Activated CD4-positive, alpha-beta memory T cell treated with anti-CD3 and anti-CD28 coated beads, Interleukin-2, amount 10 ng/mL, durations not matched to agents 7 days and 5 days (primary cell): Measurements from ENCODE around the gene PKIB. TPM values are rescaled to one million over a fixed set of nuclear protein-coding genes. Genes with fewer than 3 reads are reported as not detected.

ENCODE experiments used
- CTCF ChIA-PET: fragments of 350-600 bp; sonication (Branson Sonifier 250); formaldehyde crosslinking; loops from one replicate; lab custom pipeline; 2021; ENCODE audit warnings: antibody characterized with exemption, inconsistent platforms; lab: Charles Lee
- POLR2A ChIA-PET: fragments of 350-600 bp; sonication (Branson Sonifier 250); formaldehyde crosslinking; loops from one replicate; lab custom pipeline; 2021; ENCODE audit warnings: antibody characterized with exemption; lab: Charles Lee
- DNase-seq: peaks from one replicate; pipeline ENCODE4 v3.0.0-alpha.2; 2020
- H3K27ac Mint-ChIP-seq: one replicate; pipeline ENCODE4 v1.8.0; 2021; ENCODE audit warnings: mild to moderate bottlenecking, mixed read lengths
- H3K27me3 Mint-ChIP-seq: one replicate; pipeline ENCODE4 v1.8.0; 2021; ENCODE audit warnings: mixed read lengths
- H3K36me3 Mint-ChIP-seq: one replicate; pipeline ENCODE4 v1.8.0; 2021; ENCODE audit warnings: low read depth, mixed read lengths
- H3K4me1 Mint-ChIP-seq: one replicate; pipeline ENCODE4 v1.8.0; 2021; ENCODE audit warnings: mixed read lengths
- H3K4me3 Mint-ChIP-seq: one replicate; pipeline ENCODE4 v1.8.0; 2021; ENCODE audit warnings: mild to moderate bottlenecking, mixed read lengths
- H3K9me3 Mint-ChIP-seq: one replicate; pipeline ENCODE4 v1.8.0; 2021; ENCODE audit warnings: mixed read lengths
- total RNA-seq, 2 experiments: library from RNA; stranded (reverse); gene quantifications; one replicate each; pipeline ENCODE4 v1.2.3, GENCODE V29; 2021

Gene PKIB
- total RNA-seq, 2 experiments from 2014 or later, result 0.65 to 0.86 TPM

DNA sequence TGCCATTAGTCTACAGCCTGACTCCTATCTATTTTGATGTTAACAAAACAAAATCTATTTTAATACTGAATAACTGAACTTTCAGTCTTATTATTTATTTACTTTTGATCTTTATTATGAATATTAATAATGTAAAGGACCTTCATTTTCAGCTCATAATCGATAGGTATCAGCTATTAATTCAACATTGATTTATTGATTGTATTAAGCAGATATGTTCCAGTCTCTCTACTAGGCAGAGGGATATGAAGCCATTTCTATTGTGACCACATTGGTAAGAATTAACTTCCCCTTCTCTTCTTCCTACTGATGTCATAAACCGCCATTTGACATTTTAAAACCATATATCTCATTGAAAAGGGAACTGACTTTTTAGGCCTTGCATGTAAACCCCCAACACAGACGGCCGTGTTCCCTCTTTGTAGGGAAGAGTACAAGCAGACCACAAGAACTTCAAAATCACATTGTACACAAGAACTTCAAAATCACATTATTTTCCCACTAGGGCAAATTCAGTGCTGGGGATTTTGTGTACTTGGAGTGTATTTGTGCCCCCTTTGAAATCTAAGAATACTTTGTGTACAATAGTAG lies 99.8 kb downstream of the PKIB start:
- Mint-ChIP-seq H3K9me3 (no peaks in the 10 kb centered on the region), H3K4me3 (no peak overlapping the region), H3K27me3 (no peaks in the 10 kb centered on the region), H3K27ac (no peak overlapping the region), H3K36me3 (no peaks in the 10 kb centered on the region), H3K4me1 (no peaks in the 10 kb centered on the region)
- ChIA-PET CTCF (no interaction called here), POLR2A (no interaction called here)
- no peak for DNase-seq

DNA sequence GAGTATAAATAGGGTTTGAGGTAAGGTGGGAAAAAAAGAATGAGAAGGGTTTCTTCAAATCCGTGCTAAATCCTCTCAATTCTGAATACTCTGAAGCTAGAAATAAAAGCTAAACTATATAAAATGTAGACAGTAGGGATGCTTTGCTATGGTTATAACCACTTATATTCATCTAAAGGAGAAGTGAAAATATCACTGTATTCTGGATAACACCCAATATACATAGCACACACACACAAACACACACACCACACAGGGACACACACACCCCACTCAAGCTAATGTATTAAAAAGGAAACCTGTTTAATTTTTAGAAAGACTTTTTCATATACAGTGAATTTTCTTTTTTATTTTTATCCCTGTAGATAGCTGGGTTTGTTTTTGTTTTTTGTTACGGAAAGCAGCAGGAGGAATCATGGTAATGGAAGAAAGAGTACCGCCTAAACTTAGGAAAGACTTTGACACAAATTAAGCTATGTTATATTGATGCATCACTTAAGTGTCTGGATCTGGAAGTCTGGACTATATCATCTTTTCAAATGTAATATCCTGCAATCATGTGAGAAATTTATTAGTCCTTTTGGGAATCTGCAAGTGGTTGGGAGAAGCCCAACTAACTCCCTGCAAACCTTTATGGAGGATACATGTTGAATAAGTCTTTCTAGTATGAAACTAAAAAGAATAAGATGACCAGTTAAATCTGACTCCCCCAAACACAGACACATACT lies 100.9 kb downstream of the PKIB start:
- ChIA-PET CTCF (no interaction called here), POLR2A (no interaction called here)
- Mint-ChIP-seq H3K27me3 (no peaks in the 10 kb centered on the region), H3K4me1 (no peaks in the 10 kb centered on the region), H3K9me3 (no peaks in the 10 kb centered on the region), H3K4me3 (no peak overlapping the region), H3K27ac (no peak overlapping the region), H3K36me3 (no peaks in the 10 kb centered on the region)
- no peak for DNase-seq

DNA sequence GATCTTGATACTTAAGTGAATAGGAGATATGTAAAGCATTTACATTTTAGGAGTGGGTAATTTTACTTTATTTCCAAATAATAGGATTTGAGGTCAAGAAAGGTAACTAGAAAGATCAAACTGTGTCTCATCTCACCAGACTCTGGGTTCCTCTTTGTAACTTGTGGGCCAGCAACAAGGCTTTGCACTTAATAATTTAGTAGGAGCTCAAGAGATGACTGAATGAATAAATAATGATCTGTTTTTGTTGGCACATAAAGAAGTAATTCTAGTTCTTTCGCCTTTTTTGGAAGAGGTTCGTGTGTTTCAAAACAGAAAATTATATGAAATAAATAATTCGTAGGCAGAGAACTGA lies 101.9 kb downstream of the PKIB start:
- Mint-ChIP-seq H3K36me3 (no peaks in the 10 kb centered on the region), H3K27me3 (no peaks in the 10 kb centered on the region), H3K27ac (no peak overlapping the region), H3K4me3 (no peak overlapping the region), H3K9me3 (no peaks in the 10 kb centered on the region), H3K4me1 (no peaks in the 10 kb centered on the region)
- CTCF ChIA-PET, result no interaction called here
- no peak for DNase-seq
- POLR2A ChIA-PET, result no interaction called here

DNA sequence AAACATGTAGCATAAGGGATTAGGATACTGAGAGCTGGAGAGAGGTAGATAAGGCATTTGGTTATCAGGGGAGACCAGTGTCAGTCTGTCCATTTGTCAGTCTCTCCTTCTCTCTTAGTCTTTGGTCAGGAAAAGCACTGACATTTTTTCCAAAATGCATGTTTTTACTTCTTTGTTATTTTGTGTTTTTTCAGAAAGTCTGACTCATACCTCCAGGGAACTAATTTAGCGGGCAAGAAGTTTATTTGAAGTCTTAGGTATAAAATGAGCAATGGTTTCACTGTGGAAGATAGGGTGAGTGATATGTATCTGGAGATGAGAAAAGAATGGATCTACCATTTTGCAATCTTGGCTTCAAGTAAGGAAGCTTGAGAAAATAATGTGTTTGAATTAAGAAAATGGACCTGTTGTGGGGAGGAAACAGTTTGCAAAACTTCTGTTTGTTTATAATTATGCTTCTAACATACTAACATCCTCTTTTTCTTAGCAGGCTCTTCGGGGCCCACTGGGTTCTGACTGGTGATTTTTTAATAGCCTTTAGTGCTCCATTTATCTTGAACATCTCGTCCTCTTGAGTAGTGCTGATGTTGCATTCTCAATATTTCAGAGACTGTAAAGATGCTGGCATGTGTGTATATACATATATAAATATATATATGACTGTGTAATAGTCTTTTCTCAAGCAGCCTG lies 102.4 kb downstream of the PKIB start:
- CTCF ChIA-PET, result no interaction called here
- no peaks in the 10 kb centered on the region for H3K36me3 Mint-ChIP-seq

DNA sequence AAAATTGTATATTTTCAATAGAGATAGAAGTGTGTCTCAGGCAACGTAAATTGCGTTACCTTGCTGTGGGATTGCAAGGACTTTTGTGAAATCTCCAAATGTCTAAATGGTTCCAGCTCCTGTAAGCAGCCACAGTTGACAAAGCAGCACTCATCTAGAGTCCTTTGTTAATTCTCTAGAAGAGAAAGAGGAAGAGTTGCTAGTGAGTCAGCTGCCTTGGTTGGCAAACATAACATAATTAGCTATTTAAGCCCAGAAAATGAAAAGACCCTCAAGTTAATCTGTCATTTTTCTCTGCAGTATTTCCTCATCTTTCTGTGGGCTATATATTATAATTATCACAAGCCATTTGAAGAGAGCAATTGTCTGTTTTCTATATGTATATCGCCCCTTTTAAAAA lies 102.9 kb downstream of the PKIB start:
- Mint-ChIP-seq H3K4me3 (no peak overlapping the region), H3K27ac (no peak overlapping the region), H3K27me3 (no peaks in the 10 kb centered on the region), H3K9me3 (no peaks in the 10 kb centered on the region), H3K4me1 (no peaks in the 10 kb centered on the region), H3K36me3 (no peaks in the 10 kb centered on the region)
- CTCF ChIA-PET, result no interaction called here
- POLR2A ChIA-PET, result no interaction called here
- DNase-seq, result no peak

More for the DNA sequence above, 102.4 kb downstream of the PKIB start:
- no peak for DNase-seq
- H3K4me1 Mint-ChIP-seq, result no peaks in the 10 kb centered on the region
- POLR2A ChIA-PET, result no interaction called here
- no peaks in the 10 kb centered on the region for H3K27me3 Mint-ChIP-seq
- H3K4me3 Mint-ChIP-seq, result no peak overlapping the region
- no peak overlapping the region for H3K27ac Mint-ChIP-seq
- H3K9me3 Mint-ChIP-seq, result no peaks in the 10 kb centered on the region

DNA sequence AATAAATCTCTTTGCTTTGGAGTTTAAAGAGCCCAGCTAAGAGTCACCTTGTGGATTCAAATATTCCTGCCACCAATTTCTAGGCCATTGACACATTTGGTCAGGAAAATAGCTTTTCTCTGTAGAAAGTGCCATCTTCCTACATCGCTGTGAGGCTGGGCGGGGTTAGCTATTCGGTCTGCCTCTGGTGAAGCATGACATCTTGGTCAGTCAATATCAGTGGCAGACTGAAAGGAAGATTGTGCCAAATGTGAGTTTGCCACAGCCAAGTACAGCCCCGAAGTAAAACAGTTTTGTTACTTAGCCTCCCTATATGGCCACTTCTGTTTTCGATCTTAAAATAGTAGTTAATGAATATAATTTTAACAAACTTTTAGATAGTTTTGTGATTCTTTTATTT lies 103.9 kb downstream of the PKIB start:
- H3K4me3 Mint-ChIP-seq, result no peak overlapping the region
- no peaks in the 10 kb centered on the region for H3K4me1 Mint-ChIP-seq
- no peaks in the 10 kb centered on the region for H3K36me3 Mint-ChIP-seq
- POLR2A ChIA-PET, result no interaction called here
- no peaks in the 10 kb centered on the region for H3K27me3 Mint-ChIP-seq
- CTCF ChIA-PET, result no interaction called here
- no peaks in the 10 kb centered on the region for H3K9me3 Mint-ChIP-seq
- no peak overlapping the region for H3K27ac Mint-ChIP-seq
- DNase-seq, result no peak

DNA sequence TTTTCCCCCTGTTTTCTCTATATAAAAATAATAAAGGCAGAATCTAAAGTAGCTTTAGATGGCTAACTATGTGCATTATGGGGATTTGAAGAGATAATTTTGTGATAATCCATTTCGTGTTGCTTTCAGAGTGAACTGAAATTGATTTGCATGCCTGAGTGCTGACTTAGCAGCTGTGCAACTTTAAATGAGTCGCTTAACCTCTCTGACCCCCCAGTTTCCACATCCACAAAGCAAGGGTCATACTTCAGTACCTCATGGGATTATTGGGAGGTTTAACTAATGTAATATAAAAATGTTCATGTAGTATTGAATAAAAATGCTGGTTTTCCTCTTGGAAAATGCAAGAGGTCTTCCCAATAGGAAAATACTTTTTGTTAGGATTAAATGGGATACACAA lies 105.5 kb downstream of the PKIB start:
- Mint-ChIP-seq H3K9me3 (no peaks in the 10 kb centered on the region), H3K27ac (no peak overlapping the region), H3K4me3 (no peak overlapping the region), H3K27me3 (no peaks in the 10 kb centered on the region), H3K4me1 (no peaks in the 10 kb centered on the region), H3K36me3 (no peaks in the 10 kb centered on the region)
- DNase-seq, result no peak
- CTCF ChIA-PET, result no interaction called here
- POLR2A ChIA-PET, result no interaction called here

DNA sequence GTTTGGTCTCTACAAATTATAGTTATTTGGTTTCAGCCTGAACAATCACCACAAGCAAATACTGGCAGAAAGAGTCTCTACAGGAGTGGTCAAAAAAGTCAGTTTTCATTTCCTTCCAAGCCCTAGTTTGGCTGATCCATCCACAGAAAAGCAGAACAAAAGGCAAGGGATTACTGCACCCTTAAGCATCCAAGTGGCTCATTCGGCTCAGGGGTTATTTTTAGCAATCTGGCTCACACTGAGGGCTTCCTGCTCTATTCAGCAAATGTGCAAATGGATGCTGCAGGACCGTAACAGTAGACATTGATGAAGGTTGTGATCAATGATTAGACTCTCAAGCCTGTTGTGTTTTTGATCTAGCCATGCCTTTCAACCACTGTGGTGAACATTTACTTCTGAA lies 107.1 kb downstream of the PKIB start:
- CTCF ChIA-PET, result interaction anchor here (1.1 kb wide), 1 partner anchor 14 kb away, joined by 3 read pairs; no protein-coding TSS in a partner anchor
- no peaks in the 10 kb centered on the region for H3K9me3 Mint-ChIP-seq
- H3K4me3 Mint-ChIP-seq, result no peak overlapping the region
- POLR2A ChIA-PET, result no interaction called here
- H3K4me1 Mint-ChIP-seq, result no peaks in the 10 kb centered on the region
- H3K27me3 Mint-ChIP-seq, result no peaks in the 10 kb centered on the region
- H3K27ac Mint-ChIP-seq, result no peak overlapping the region
- DNase-seq, result no peak
- no peaks in the 10 kb centered on the region for H3K36me3 Mint-ChIP-seq

DNA sequence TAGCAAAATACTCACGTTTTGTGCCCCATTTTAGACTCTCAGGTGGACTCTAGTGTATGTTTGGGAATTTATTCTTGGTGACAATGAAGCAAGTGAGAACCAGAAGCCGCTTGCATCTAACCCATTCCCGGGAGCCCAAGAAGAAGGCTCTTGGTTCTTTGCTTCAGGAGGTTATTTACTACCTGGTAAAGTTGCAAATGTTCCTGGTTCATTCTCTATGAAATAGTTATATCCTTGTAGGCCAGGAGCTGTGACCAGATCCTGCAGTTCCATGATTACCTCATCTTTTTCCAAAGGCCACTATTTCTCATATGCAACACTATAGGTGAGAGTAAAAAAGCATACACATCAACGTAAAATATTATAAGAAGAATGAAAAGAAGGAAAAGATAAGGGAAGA lies 108.4 kb downstream of the PKIB start:
- no peaks in the 10 kb centered on the region for H3K4me1 Mint-ChIP-seq
- H3K27ac Mint-ChIP-seq, result no peak overlapping the region
- H3K9me3 Mint-ChIP-seq, result no peaks in the 10 kb centered on the region
- ChIA-PET CTCF (no interaction called here), POLR2A (no interaction called here)
- H3K27me3 Mint-ChIP-seq, result no peaks in the 10 kb centered on the region
- H3K4me3 Mint-ChIP-seq, result no peak overlapping the region
- no peaks in the 10 kb centered on the region for H3K36me3 Mint-ChIP-seq
- DNase-seq, result no peak

DNA sequence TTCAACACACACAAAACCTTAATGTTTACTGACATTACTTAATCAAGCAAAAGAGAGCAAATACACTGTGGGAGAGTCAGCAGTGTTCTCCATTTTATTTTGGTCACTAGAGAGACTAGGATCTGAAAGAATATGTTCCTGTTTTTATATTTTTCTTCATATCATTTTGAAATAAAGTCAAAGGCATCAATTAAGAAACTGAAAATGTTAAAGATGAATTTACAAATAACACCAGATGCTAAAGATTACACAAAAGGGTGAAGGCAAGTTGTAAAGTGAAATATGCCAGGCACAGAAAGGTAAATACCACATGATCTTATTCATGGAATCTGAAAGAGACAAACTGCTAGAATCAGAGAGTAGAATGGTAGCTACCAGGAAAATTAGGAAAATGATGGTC lies 109.0 kb downstream of the PKIB start:
- no peaks in the 10 kb centered on the region for H3K36me3 Mint-ChIP-seq
- DNase-seq, result no peak
- ChIA-PET CTCF (no interaction called here), POLR2A (no interaction called here)
- H3K27ac Mint-ChIP-seq, result no peak overlapping the region
- no peaks in the 10 kb centered on the region for H3K4me1 Mint-ChIP-seq
- no peaks in the 10 kb centered on the region for H3K9me3 Mint-ChIP-seq
- no peaks in the 10 kb centered on the region for H3K27me3 Mint-ChIP-seq
- H3K4me3 Mint-ChIP-seq, result no peak overlapping the region

DNA sequence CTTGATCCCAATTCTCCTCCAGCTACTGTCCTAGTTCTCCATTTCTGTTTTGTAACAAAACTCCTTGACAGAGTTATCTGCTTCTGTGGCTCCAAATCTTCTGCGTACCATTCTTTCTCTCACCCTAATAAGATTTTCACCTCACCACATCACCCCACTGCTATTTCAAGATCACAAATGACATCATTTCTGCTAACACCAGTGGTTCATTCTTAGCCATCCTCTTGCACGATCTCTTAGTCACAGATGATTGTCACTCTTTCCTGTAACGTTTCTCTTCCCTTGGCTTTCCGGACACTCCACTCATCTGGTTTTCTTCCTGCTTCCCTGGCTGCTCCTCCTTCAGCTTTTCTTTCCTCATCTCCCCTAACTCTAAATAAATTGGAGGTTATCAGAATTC lies 112.5 kb downstream of the PKIB start:
- H3K4me1 Mint-ChIP-seq, result no peaks in the 10 kb centered on the region
- H3K4me3 Mint-ChIP-seq, result no peak overlapping the region
- CTCF ChIA-PET, result interaction anchor here (1.3 kb wide), 1 partner anchor 231 kb away, joined by 3 read pairs; no protein-coding TSS in a partner anchor
- no peaks in the 10 kb centered on the region for H3K36me3 Mint-ChIP-seq
- H3K27me3 Mint-ChIP-seq, result no peaks in the 10 kb centered on the region
- DNase-seq, result no peak
- no peaks in the 10 kb centered on the region for H3K9me3 Mint-ChIP-seq
- POLR2A ChIA-PET, result no interaction called here
- H3K27ac Mint-ChIP-seq, result no peak overlapping the region

DNA sequence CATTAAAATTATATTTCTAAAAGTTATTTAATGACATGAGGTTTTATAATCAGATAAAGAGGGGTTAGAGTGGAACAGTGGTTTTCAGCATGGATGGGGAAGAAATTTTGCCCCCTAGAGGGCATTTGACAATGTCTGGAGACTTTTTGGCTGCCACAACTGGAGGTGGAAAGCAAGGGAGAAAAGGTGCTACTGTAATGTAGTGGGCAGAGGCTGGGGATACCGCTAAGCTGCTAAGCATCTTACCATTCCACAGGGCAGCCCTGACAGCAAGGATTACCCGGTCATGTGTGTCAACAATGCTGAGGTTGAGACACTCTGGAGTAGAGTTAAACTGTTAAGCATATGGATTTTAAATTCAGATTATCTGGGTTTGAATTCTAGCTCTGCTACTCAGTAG lies 116.4 kb downstream of the PKIB start:
- POLR2A ChIA-PET, result no interaction called here
- Mint-ChIP-seq H3K27ac (no peak overlapping the region), H3K27me3 (no peaks in the 10 kb centered on the region)

DNA sequence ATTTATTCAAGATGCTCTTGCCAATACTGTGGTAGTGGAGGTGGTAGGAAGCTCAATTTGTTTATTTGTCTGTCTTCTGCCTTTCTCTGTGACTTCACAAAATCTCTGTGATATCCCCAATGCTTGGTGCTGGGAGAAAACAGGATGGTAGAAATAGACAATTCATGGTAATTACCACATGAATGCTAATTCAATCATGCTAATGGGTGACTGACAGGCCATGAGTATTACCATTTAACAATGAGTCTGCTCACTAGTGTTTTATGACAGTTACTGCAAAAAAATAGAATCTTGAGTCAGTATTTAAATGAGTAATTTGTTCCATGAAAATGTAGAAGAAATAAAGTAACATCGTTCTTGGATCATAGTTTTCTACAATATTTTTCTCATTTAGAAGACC lies 117.0 kb downstream of the PKIB start:
- Mint-ChIP-seq H3K4me1 (no peaks in the 10 kb centered on the region), H3K27me3 (no peaks in the 10 kb centered on the region), H3K4me3 (no peak overlapping the region), H3K9me3 (no peaks in the 10 kb centered on the region), H3K36me3 (no peaks in the 10 kb centered on the region), H3K27ac (no peak overlapping the region)
- CTCF ChIA-PET, result interaction anchor here (2.4 kb wide), 1 partner anchor 112 kb away, joined by 16 read pairs; no protein-coding TSS in a partner anchor
- DNase-seq, result no peak
- POLR2A ChIA-PET, result no interaction called here

More for the DNA sequence above, 116.4 kb downstream of the PKIB start:
- Mint-ChIP-seq H3K4me3 (no peak overlapping the region), H3K36me3 (no peaks in the 10 kb centered on the region), H3K9me3 (no peaks in the 10 kb centered on the region), H3K4me1 (no peaks in the 10 kb centered on the region)
- CTCF ChIA-PET, result no interaction called here
- DNase-seq, result no peak
